Activated CD4-positive, alpha-beta T cell treated with anti-CD3 and anti-CD28 coated beads for 1 hour (primary cell): ENCODE measurements around the gene CHRM1.
"Not testable (repeated sequence)": the region's sequence is repeated elsewhere in the genome, so short reads cannot be mapped to it uniquely, and the experiment has no call there.

ENCODE experiments used
- DNase-seq: peaks from one replicate; pipeline ENCODE4 v3.0.0-alpha.2; 2020

Gene CHRM1

GRCh38 chr11:62874851-62875250, 46.3 kb downstream of the CHRM1 start:
- DNase-seq: no peak

DNA sequence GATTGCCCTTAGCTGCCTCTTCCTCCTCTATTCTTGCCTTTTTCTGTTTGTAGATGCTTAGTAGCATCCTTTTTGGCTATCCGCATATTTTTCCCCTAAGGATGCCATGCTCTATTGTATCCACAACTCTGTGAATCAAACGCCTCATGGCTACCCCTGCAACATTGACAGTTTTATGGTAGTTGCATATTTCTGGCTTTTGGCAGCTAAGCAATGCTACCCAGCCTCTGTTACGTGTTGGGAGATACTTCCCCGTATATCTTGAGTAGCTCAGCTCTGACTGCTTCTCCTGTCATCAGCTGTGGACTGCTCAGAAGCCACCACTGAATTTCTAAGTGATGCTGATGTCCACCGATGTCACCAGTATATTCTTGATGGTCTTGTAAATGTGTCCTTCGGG, 55.5 kb downstream of the CHRM1 start:
- DNase-seq: no peak

DNA sequence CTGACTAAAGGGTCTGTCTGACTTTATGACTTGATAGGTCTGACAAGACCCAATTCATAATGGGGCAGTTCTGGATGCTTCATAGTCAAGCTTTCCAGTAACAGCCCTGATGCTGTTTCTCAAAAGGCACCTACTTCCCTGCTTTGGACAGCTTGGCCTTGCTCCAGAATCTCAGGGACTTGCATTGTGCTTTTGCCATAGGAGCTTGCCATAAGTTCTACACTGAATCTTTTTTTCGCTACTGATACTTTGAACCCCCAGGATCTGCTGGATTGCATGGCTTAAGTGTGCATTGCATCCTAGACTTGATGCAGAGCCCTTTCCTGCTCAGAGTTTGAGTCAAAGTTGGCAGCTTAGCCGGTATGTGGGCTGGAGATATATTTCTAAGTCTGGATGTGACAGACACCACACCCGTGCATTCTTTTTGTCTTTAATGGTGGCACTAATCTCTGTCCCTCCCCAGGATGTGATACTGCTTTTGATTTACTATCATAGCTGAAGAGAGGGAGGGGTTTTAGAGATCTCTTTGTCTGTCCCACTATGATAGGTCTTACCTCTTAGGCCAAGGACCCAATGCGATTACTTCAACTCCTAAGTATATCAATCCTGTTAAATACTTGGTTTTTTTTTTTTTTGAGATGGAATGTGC, 57.4 kb downstream of the CHRM1 start:
- no peak for DNase-seq

DNA sequence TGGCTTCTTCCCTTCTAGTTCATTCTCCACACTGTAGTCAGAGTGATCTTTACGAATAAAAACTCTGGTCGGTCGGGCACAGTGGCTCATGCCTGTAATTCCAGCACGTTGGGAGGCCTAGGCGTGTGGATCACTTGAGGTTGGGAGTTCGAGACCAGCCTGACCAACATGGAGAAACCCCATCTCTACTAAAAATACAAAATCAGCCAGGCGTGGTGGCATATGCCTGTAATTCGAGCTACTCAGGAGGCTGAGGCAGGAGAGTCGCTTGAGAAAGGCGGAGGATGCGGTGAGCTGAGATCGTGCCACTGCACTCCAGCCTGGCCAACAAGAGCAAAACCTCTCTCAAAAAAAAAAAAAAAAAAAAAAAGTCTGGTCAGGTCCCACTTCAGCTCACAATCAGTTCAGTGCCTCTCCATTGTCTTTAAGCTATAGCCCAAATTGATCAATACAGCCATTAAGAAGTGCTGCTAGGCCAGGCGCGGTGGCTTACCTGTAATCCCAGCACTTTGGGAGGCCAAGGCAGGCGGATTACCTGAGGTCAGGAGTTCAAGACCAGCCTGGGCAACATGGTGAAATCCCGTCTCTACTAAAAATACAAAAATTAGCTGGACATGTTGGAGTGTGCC, 59.5 kb downstream of the CHRM1 start:
- not testable (repeated sequence) for DNase-seq

- DNase-seq: no peak
Measured at GRCh38 chr11:62860835-62861563, 60.2 kb downstream of the CHRM1 start.

DNA sequence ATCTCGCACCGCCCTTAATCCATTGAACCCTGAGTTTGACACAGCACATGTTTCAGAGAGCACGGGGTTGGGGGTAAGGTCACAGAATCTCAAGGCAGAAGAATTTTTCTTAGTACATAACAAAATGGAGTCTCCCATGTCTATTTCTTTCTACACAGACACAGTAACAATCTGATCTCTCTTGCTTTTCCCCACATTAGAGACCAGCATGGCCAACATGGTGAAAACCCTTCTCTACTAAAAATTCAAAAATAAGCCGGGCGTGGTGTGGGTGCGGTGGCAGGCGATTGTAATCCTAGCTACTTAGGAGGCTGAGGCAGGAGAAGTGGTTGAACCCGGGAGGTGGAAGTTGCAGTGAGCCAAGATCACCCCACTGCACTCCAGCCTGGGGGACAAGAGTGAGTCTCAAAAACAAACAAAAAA, 61.9 kb downstream of the CHRM1 start:
- not testable (repeated sequence) for DNase-seq
